Activated naive CD8-positive, alpha-beta T cell (primary cell): Measurements from ENCODE around the gene STARD3NL.
"Not testable (repeated sequence)": the region's sequence is repeated elsewhere in the genome, so short reads cannot be mapped to it uniquely, and the experiment has no call there.

Source experiments
- H3K27ac Mint-ChIP-seq: one replicate; pipeline ENCODE4 v1.8.0; 2021; ENCODE audit warnings: mixed read lengths
- H3K27me3 Mint-ChIP-seq: one replicate; pipeline ENCODE4 v1.8.0; 2021; ENCODE audit warnings: mixed read lengths
- H3K36me3 Mint-ChIP-seq: one replicate; pipeline ENCODE4 v1.8.0; 2021; ENCODE audit warnings: mixed read lengths
- H3K4me1 Mint-ChIP-seq: one replicate; pipeline ENCODE4 v1.8.0; 2021; ENCODE audit warnings: low read depth, mixed read lengths
- H3K4me3 Mint-ChIP-seq: one replicate; pipeline ENCODE4 v1.8.0; 2021; ENCODE audit warnings: mild to moderate bottlenecking, mixed read lengths
- H3K9me3 Mint-ChIP-seq: one replicate; pipeline ENCODE4 v1.8.0; 2021; ENCODE audit warnings: low read depth, mixed read lengths

Gene STARD3NL

DNA sequence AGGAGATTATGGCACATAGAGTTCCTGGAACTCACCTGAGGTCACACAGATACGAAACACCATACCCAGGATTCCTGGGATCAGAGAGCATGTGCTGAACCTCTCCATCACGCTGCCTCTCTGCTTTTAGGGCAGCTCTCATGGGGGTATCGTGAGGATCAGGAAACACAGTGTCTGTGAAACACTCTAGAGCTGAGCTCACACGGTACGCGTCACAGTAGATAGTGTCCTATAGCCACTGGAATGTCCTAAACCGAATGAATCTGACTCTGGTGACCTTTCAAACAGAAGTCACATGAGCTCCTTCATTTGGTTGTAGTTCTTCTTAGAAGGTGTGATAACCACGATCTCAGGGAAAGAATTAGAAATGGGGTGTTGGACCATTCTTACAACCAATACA lies 81.1 kb downstream of the STARD3NL start:
- not testable (repeated sequence) for H3K27me3 Mint-ChIP-seq, H3K9me3 Mint-ChIP-seq, H3K27ac Mint-ChIP-seq, H3K4me1 Mint-ChIP-seq, H3K4me3 Mint-ChIP-seq, H3K36me3 Mint-ChIP-seq

DNA sequence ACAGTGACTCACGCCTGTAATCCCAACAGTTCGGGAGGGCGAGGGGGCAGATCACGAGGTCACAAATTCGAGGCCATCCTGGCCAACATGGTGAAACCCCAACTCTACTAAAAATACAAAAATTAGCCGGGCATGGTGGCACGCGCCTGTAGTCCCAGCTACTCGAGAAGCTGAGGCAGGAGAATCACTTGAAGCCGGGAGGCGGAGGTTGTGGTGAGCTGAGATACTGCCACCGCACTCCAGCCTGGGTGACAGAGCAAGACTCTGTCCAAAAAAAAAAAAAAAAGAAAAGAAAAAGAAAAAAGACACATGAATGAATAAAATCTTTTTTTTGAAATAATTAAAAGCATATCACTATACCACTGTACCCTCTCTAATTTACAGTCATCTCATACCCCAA lies 83.6 kb downstream of the STARD3NL start:
- not testable (repeated sequence) for H3K27ac Mint-ChIP-seq, H3K4me3 Mint-ChIP-seq, H3K4me1 Mint-ChIP-seq, H3K9me3 Mint-ChIP-seq, H3K27me3 Mint-ChIP-seq, H3K36me3 Mint-ChIP-seq

DNA sequence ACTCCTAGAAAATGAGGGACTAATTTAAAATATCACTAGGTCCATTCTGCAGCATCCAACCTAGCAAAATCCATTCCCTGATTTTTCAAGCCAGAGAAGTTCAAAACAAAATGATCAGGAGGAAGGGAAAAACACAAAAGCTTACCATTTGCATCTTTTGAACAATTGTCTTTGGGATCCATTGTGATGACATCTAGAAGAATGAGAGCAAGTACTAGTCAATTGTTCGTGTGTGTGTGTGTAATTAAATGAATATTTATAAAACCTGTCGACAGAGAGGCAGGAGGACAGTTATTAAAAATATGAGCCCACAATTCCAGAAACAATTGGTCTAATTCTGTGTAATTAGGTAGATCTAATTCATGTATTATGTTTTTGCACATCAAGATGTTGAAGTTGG lies 84.0 kb downstream of the STARD3NL start:
- not testable (repeated sequence) for H3K9me3 Mint-ChIP-seq, H3K36me3 Mint-ChIP-seq, H3K27me3 Mint-ChIP-seq, H3K4me3 Mint-ChIP-seq, H3K4me1 Mint-ChIP-seq, H3K27ac Mint-ChIP-seq

DNA sequence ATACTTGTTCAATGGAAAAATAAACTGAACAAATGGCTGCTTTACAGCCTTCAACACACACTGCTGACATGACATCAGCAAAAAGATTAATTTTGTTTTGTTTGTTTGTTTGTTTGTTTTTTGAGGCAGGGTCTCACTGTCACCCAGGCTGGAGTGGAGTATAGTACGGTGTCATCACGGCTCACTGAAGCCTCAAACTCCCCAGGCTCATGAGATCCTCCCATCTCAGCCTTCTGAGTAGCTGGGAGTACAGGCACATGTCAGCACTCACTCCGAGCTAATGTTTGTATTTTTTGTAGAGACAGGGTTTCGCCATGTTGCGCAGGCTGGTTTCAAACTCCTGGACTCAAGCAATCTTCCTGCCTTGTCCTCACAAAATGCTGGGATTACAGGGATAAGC lies 84.5 kb downstream of the STARD3NL start:
- H3K9me3 Mint-ChIP-seq: no peaks in the 10 kb centered on the region
- H3K4me3 Mint-ChIP-seq: no peak overlapping the region
- no peaks in the 10 kb centered on the region for H3K36me3 Mint-ChIP-seq
- H3K4me1 Mint-ChIP-seq: no peaks in the 10 kb centered on the region
- H3K27ac Mint-ChIP-seq: no peak overlapping the region
- no peaks in the 10 kb centered on the region for H3K27me3 Mint-ChIP-seq

DNA sequence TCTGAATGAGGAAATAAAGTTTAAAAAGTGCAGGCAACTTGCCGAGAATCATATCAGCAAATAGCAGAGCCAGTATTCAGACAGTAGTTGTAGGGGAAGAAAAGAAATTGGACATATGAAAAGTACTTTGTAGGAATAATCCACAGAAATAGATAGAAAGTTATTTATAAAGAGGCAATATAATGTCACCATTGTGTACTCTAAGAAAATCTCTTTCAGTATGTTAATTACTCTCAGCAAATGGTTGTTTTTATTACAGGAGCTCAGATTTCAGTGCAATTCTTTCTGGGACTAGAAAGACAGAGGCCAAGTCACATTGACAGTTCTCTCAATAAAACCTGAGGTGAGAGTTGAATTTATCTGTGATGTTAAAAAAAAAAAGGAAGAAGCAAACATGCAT lies 85.2 kb downstream of the STARD3NL start:
- not testable (repeated sequence) for H3K36me3 Mint-ChIP-seq, H3K27ac Mint-ChIP-seq, H3K9me3 Mint-ChIP-seq, H3K4me3 Mint-ChIP-seq, H3K4me1 Mint-ChIP-seq, H3K27me3 Mint-ChIP-seq

DNA sequence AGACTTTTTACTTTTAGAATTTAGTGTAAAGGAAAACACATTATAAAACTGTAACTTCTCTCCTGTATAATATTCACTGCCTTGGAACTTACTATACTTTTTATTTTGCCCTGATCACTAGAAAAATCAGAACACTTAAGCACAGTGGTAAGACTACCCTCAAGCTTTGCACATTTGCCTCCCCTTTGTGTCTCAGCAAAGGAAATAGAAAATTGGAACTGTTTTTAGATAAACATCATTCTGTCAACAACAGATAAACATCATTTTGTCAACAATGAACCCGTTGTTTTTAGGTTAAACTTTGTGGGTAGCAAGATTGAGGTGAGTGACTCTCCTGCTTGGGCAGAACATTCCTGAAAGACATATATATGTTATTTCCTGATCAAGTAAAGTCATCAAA lies 86.6 kb downstream of the STARD3NL start:
- H3K4me1 Mint-ChIP-seq, H3K27me3 Mint-ChIP-seq, H3K9me3 Mint-ChIP-seq, H3K4me3 Mint-ChIP-seq, H3K36me3 Mint-ChIP-seq: not testable (repeated sequence)
- peak overlapping the region; percentile 10 for H3K27ac Mint-ChIP-seq

DNA sequence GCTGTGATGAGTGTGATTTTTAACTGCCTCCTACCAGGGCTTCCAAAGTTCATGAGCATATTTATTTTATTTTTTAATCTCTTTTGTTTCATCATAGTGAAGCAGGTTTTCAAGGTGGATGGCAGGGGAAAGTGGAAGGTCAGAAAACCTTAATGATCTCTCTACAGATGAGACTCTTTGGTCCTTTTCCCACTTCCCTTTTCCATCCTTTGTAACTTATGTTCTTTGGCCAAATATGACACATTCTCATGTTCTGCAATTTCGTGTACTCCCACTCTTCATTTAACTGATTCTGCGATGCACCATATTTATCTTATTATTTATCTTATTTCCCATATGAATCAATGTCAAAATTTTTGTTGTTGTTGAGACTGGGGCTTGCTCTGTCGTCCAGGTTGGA lies 87.9 kb downstream of the STARD3NL start:
- not testable (repeated sequence) for H3K4me1 Mint-ChIP-seq, H3K27me3 Mint-ChIP-seq, H3K4me3 Mint-ChIP-seq, H3K27ac Mint-ChIP-seq, H3K36me3 Mint-ChIP-seq, H3K9me3 Mint-ChIP-seq

DNA sequence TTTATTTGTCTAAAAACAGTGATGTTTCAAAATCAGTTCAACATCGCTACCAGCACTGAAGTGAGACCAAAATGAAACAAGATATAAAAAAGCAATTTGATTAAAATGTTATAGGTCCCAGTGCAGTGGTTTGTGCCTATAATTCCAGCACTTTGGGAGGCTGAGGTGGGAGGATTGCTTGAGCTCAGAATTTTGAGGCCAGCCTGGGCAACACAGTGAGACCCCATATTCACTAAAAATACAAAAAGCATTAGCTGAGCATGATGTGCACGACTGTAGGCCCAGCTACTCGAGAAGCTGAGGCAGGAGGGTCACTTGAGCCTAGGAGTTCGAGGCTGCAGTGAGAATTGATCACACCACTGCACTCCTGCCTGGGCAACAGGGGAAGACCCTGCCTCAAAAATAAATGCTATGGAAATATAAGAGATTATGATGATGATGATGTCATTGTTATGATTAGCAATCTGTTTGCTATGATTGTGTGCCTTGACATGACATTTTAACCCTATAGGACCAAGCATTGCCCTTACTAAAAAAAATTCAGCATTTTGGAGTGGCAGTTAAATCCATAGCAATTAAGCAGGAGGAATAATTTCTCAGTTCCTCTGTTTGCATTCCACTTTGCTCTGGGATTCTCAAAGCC lies 91.8 kb downstream of the STARD3NL start:
- H3K36me3 Mint-ChIP-seq, H3K9me3 Mint-ChIP-seq, H3K27ac Mint-ChIP-seq, H3K4me3 Mint-ChIP-seq, H3K27me3 Mint-ChIP-seq, H3K4me1 Mint-ChIP-seq: not testable (repeated sequence)

DNA sequence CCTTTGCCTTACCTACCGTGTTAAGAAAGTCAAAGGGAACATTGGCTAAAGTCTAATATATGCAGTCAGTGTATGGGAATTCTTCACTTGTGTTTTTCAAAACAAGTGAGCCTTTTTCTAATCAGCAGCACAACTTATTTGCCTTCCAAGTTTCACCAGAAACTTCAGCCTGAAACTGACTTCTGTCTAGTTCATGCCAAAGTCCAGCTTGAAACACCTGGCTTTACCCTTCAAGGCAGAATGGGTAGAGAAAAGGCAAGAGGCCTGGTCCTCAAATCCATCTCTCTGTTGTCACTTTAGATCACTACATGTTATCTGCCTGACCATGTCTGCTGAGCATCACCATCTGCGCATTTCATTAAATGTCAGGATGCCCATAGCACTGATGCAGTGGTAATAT lies 92.4 kb downstream of the STARD3NL start:
- H3K9me3 Mint-ChIP-seq, H3K4me1 Mint-ChIP-seq, H3K27me3 Mint-ChIP-seq, H3K4me3 Mint-ChIP-seq, H3K27ac Mint-ChIP-seq, H3K36me3 Mint-ChIP-seq: not testable (repeated sequence)

DNA sequence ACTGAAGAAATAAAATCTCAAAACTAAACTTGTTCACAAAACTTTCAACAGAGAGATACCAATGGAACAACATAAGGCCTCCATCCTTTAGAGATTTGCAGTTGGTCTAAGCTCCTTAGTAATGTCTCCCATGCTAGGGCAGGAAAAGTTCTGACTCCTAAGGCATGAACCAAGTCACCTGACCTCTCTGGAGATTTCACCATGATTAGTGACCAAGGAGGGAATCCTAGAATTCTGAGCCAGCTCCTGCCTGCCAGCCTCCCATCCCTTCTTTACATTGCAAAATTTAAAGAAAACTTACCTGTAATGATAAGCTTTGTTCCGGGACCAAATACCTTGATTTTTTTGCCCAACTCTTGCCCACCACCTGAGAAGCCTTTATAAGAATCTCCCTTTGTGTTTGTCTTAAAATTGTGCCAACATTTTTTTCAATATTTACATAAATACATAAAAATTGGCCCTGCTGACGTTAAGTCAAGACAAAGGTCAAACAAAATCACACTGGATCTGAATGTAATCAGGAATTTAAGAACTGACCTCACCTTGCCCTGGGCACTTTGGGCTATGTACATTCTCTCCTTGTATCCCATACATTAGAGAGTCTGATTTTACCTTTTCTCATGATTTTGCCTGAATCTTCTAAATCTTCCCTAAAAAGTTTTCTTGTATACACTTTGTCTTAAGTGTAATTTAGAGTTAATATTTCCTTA lies 95.4 kb downstream of the STARD3NL start, which contains the start of gene TARP:
Gene TARP (minus strand): TSS at position 351 of the 710 bp plus-strand sequence.
- H3K4me1 Mint-ChIP-seq: no peaks in the 10 kb centered on the region
- no peaks in the 10 kb centered on the region for H3K36me3 Mint-ChIP-seq
- H3K9me3 Mint-ChIP-seq: no peaks in the 10 kb centered on the region
- H3K27ac Mint-ChIP-seq: no peak within 1 kb of the TSS
- H3K27me3 Mint-ChIP-seq: no peaks in the 10 kb centered on the region
- no peak within 1 kb of the TSS for H3K4me3 Mint-ChIP-seq

DNA sequence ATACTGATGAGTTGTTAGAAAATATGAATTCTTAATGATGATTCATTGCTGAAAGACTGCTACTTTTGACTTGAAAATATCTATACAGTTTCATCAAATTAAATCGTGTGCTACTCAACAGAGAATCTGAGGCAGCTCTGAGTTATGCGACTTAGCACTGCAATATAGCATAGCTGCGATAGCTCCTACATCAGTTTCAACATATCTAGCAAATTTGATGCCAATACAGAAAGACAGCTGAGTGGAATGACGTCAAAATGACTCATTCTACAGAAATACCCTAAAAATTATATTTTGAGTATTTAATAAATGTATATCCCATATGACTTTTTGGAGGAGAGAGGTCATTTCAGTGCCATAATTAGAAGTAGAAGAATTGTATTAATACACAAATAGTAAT lies 96.4 kb downstream of the STARD3NL start:
- H3K27ac Mint-ChIP-seq: no peak overlapping the region

DNA sequence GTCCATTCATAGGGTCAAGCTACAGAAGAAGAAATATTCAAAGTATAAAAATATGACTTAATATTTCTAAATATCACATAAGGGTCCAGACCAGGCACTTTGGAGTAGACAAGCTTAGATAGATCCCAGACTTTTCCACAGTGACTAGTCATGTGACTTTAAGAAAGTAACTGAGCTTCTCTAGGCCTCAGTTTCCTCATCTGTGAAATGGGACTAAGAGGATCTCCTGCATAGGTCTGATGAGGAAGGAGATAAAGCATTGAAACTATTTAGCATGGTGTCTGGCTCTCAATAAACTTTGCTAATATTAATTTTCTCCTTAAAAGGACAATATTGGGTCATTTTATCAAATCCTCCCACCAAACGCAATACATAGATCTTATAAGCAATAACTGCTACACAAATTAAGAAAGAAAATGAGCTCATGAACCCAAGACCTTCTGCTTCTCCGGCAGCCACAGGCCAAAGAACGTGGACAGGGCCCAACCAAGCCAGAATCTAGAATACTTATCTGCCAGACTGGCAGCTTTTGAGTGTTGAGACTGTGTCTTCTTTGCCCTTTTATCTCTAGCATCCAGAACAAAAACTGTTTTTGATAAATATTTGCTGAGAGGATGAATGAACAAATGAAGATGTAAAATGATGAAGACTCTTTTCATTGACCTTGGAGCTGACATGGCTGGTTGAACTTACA lies 97.0 kb downstream of the STARD3NL start:
- no peaks in the 10 kb centered on the region for H3K27me3 Mint-ChIP-seq
- no peaks in the 10 kb centered on the region for H3K9me3 Mint-ChIP-seq
- no peak overlapping the region for H3K27ac Mint-ChIP-seq
- no peaks in the 10 kb centered on the region for H3K36me3 Mint-ChIP-seq
- no peak overlapping the region for H3K4me3 Mint-ChIP-seq
- H3K4me1 Mint-ChIP-seq: no peaks in the 10 kb centered on the region

More for the DNA sequence above, 96.4 kb downstream of the STARD3NL start:
- H3K27me3 Mint-ChIP-seq: no peaks in the 10 kb centered on the region
- no peaks in the 10 kb centered on the region for H3K9me3 Mint-ChIP-seq
- no peaks in the 10 kb centered on the region for H3K36me3 Mint-ChIP-seq
- H3K4me1 Mint-ChIP-seq: no peaks in the 10 kb centered on the region
- H3K4me3 Mint-ChIP-seq: no peak overlapping the region

DNA sequence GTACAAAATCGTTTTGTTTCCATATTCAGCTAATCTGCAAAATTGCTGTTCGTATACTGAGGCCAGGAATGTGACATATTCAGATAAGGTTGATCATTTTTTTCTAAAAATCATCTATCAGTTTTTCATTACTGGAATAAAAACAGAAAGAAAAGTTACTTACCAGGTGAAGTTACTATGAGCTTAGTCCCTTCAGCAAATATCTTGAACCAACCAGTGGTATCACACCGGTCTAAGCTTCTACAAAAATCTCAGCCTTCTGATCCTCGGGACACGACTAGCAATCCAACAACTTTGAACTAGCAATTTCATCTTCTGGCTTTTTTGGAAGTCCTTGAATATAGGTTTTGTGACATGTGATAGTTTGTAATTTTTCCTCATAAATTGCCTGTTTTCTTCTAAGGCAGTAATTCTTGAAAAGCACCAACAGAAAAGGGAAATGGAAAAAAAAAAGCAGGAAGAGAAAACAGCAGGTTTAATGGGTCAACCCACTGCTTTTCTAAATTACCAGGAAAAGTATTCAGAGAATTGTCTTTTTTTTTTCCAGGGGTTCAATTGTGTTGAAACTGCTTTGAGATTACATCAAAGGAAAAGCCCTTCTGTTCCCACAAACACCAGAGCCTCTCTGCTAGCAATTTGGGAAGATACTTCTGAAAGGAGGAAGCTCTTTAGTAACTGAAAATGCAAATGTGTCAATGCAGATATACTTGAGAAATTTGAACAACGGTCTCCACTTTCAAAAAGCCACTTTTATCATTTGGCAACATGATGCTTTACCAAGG lies 98.2 kb downstream of the STARD3NL start:
- Mint-ChIP-seq H3K9me3 (no peaks in the 10 kb centered on the region), H3K4me1 (no peaks in the 10 kb centered on the region), H3K27ac (no peak overlapping the region), H3K4me3 (peak overlapping the region; percentile 61), H3K27me3 (no peaks in the 10 kb centered on the region), H3K36me3 (no peaks in the 10 kb centered on the region)

DNA sequence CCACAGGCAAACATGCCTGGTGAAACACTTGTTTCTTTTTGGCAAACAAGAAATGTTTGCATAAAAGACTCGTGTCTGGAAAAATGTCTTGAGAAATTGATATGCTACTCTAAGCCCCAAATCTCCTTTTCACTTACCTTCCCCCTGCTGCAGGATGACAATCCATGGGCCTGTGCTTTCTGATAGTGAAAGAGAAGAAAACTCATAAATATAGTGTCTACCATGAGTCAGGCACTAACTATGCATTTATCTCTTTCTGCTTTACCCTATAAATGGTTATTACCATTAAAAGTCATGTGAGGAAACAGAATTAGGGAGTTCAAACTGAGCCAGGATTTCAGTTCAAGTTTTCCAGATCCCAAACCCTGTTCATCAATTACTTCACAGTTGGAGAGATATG lies 102.0 kb downstream of the STARD3NL start:
- Mint-ChIP-seq H3K27me3 (no peaks in the 10 kb centered on the region), H3K36me3 (no peaks in the 10 kb centered on the region), H3K4me3 (no peak overlapping the region), H3K27ac (no peak overlapping the region), H3K4me1 (no peaks in the 10 kb centered on the region), H3K9me3 (no peaks in the 10 kb centered on the region)
